D341Med (cell line): Measurements from ENCODE around the gene MTHFS.
A peak's percentile ranks its signal among the peaks of the same experiment; 100 is the strongest.
"Not testable (repeated sequence)": the region's sequence is repeated elsewhere in the genome, so short reads cannot be mapped to it uniquely, and the experiment has no call there.

ENCODE experiments used
- DNase-seq: peaks from one replicate; pipeline ENCODE4 v3.0.0; 2012; ENCODE audit warnings: low spot score

The MTHFS gene

DNA sequence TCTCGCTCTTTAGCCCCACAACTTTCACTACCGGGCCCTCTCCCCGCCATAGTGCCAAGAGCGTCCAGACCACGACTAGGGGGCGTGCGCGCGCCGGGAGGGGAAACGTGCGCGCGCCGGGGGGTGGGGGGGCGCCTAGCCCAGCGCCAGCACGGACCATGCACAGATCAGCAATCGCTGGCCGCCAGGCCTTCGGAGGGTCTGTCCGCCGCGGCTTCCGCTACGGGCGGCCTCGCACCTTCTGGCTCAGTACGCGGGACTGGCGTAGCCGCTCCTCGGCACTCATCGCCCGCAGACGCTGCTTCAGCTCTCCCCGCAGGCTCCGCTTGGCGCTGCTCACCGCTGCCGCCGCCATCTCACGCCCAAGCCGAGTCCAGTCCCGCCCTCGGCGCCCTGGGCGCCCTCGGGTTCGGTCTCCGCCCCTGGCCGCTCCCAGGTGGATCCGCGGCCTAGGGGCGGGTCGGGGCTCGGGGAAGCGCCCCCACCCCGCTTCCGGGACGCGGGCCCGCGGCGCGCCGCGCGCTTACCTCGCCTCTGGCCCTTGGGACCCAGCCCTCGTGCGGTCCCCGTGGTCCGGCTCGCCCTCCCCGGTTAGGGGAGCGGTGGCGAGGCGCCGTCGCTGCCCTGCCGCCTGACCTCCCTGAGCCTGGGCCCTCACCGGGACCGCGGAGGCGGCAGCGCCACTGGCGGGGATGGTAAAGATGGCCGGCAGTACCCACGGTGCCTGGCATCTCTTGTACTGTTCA, at the start of gene MTHFS:
Gene MTHFS (minus strand): TSS at position 381 of the 746 bp plus-strand sequence. CDS start 26 bp downstream, at position 355.
- DNase-seq = peak; percentile 92

DNA sequence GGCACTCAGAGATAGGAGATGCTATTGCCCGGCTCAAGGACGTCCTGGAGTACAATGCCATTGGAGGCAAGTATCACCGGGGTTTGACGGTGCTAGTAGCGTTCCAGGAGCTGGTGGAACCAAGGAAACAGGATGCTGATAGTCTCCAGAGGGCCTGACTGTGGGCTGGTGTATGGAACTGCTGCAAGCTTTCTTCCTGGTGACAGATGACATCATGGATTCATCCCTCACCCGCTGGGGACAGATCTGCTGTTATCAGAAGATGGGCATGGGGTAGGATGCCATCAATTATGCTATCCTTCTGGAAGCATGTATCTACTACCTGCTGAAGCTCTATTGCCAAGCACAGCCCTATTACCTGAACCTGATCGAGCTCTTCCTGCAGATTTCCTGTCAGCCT, 47.8 kb upstream of the MTHFS start:
- DNase-seq = no peak

DNA sequence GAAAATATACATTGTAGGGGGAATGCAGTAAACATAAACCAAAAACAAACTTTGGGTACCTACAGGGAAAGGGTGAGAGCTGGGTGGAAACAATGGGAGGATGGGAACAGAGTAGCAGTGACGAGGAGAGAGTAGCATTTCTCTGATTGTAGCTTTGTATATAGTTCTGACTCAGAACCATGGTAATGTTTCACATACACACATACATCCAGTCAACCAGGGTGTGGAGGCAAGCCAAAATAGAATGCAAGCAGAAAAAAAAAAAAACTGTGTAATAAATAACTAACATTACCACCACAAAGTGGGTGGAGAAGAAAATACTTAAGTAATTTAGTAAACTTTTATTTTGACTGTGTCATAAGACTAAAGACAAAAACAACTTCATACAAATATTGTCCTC, 47.0 kb upstream of the MTHFS start:
- DNase-seq = no peak

- DNase-seq = no peak
Observed at GRCh38 chr15:79942741-79943481, 46.1 kb upstream of the MTHFS start.

DNA sequence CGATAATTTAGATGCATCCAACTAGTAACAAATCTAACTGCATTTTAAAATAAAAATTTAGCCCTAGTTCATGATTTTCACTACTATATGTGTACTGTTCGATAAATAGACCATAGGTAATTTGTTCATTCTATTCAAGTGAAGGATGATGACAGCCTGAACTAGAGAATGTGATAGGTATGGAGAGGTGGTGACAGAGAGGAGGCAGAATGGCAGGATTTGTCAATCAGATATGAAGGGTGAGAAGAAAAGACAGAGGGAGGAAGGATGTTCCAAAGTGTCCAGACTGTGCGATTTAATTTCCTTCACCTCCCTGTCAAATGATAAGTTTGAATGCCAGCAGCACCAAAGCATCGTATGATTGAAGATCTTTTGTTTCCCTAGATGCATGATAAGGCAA, 42.6 kb upstream of the MTHFS start:
- no peak for DNase-seq

DNA sequence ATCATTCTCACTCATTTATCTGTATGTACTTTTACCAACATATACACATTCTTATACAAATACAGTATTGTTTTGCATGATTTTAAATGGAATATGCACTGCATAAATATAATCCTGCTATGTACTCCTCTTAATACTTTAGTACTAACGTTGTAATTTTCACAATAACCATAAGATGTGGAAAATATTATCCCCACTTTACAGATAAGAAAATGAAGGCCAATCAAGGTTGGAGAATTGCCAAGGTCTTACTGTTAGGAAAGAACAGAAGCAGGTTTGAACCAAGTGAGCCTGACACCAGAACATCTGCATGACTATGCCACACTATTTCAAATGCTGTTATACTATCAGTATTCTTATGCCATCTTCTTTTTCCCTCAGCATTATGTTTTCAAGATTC, 41.3 kb upstream of the MTHFS start:
- DNase-seq = no peak

DNA sequence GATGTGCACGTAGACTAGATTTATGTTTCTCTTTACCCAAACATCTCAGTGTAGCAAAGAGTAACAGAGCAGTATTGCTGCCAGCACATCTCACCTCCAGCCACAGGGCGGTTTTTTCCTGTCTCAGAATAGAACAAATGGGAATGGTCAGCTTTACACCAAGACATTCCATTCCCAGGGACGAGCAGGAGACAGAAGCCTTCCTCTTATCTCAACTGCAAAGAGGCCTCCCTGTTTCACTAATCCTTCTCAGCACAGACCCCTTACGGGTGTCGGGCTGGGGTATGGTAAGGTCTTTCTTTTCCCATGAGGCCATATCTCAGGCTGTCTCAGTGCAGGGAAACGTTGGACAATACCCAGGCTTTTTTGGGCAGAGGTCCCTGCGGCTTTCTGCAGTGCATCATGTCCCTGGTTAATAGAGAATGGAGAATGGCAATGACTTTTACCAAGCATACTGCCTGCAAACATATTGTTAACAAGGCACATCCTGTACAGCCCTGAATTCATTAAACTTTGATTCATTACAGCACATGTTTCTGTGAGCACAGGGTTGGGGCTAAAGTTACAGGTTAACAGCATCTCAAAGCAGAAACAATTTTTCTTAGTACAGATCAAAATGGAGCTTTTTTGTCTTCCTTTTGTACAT, 38.9 kb upstream of the MTHFS start:
- DNase-seq = not testable (repeated sequence)

DNA sequence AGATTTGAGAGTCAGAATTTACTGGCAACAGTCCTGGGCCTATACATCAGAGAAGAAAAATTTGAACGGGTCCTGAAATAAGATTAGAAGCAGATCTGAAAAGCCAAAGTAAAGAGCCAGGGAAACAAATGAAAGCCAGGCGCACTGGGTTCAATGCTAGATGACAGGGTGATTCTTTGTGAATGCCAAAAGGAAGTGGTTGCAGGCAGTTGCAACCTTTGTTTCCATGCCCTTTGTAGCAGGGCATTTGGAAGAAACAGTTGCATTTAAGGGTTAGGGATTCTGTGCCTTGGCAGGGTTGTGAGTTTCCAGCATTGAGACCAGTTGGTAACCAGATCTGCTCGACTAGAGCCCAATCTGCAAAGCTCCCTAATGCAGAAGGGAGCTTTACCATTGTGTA, 36.4 kb upstream of the MTHFS start:
- no peak for DNase-seq

DNA sequence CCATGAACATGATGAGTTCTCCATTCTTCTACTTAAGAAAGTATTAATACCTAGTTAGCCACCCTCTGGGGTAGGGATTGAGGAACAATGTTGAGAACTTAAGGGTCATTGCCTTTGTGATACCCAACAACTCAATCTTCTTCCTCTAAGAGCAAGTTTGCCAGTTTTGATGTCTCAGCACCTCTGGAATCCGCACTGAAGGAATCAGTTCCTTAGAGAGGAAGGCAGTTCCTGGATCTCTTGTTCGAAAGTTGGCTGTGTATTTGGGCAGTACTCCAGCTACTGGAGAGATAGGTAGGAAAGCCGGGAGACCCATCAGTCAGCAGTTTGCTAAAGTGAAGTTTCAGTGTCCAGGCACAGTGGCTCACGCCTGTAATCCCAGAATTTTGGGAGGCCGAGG, 35.6 kb upstream of the MTHFS start:
- no peak for DNase-seq

- DNase-seq = no peak
Observed at GRCh38 chr15:79930516-79930915, 33.7 kb upstream of the MTHFS start.

GRCh38 chr15:79929412-79929811, 32.6 kb upstream of the MTHFS start:
- no peak for DNase-seq

DNA sequence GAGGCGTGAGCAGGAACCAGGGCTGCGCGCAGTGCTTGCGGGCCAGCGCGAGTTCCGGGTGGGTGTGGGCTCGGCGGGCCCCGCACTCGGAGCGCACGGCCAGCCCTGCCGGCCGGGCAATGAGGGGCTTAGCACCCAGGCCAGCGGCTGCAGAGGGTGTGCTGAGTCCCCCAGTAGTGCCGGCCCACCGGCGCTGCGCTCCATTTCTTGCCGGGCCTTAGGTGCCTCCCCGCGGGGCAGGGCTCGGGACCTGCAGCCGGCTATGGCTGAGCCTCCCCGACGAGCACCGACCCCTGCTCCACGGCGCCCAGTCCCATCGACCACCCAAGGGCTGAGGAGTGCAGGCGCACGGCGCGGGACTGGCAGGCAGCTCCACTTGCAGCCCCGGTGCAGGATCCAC, 29.3 kb upstream of the MTHFS start:
- DNase-seq = not testable (repeated sequence)

GRCh38 chr15:79924379-79924778, 27.6 kb upstream of the MTHFS start:
- DNase-seq = no peak

DNA sequence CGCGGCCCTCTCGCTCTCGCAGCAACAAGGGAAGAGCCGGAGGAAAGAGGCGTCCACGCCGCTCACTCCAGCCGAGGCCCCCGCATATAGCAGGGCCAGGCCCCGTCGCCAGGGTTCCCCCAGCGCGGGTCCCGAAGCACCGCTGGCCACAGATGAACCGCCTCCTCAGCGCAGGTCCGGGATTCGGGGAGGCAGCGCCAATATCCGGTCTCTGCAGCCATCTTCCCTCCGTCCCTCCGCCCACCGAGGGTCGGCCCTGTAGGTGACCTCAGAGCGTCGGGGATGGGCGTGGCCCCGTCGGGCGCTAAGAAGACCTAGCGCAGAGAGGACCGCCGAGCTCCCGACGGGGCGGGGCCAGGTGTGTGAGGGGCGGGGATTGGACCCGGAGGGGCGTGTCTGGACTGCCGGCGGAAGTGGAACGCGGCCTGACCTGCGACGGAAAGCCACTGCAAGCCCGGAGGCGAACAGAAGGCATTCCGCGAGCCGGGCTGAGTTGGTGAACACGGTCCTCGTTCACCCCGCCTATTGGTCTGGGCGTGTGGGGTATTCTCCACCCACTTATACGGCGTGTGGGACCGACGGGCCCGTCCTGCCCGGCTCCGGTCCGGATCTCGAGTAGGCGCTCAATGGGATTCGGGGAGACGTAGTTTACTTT, 26.8 kb upstream of the MTHFS start:
- DNase-seq = peak; percentile 97

DNA sequence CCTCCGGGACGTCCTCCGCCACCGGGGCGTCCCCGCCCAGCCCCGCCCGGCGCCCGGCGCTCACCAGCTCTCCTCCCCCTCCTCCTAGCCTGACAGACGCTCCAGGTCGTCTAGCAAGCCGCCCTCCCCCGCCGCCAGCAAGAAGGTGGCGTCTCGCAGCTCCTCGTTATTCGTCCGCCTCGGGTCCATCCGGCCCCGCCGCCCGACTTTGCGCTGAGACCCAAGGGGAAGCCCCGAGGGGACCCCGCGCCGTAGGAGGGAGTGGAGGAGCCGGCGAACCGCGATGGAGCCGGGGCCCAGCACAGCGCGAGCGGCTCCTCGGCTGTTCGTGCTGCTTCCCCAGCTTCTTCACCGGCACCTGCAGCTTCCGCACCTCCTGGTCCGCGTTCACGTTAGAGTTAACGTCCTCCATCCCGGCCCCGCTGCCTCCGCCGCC, 26.3 kb upstream of the MTHFS start:
- DNase-seq = peak; percentile 86

- no peak for DNase-seq
Observed at GRCh38 chr15:79922512-79923078, 25.8 kb upstream of the MTHFS start.

- DNase-seq = no peak
Observed at GRCh38 chr15:79919749-79920511, 23.1 kb upstream of the MTHFS start.

- DNase-seq = no peak
Observed at GRCh38 chr15:79919090-79919748, 22.4 kb upstream of the MTHFS start.

DNA sequence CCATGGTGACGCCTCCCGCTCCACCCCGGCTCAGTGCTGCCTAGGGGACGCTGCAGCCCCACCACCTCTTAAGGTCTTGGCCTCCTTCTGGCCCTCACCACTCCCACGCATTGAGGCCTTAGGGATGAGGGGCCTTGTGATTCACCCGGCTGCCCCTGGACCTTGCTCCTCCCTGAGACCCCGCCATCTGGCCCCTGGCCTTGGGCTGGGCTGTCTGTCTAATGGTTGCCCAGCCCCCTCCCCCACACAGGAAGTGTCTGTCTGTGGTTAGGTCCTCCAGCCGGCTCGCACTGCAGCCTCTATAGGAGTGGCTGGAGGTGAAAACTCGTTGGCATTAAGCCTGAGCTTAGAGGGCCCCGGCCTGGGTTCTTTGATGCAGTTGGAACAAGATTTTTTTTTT, 21.5 kb upstream of the MTHFS start:
- DNase-seq = no peak

- DNase-seq = no peak
Observed at GRCh38 chr15:79916502-79917132, 19.8 kb upstream of the MTHFS start.
